Measurements from ENCODE around the gene COX20. TPM values are rescaled to one million over a fixed set of nuclear protein-coding genes. Genes with fewer than 3 reads are reported as not detected.

Gene COX20
- total and polyA plus RNA-seq, 10 of the 15 experiments (the other 5 are each of a cell fraction or from before 2014, with no cell fraction given), result 22.8 to 112 (median 52.7) TPM

DNA sequence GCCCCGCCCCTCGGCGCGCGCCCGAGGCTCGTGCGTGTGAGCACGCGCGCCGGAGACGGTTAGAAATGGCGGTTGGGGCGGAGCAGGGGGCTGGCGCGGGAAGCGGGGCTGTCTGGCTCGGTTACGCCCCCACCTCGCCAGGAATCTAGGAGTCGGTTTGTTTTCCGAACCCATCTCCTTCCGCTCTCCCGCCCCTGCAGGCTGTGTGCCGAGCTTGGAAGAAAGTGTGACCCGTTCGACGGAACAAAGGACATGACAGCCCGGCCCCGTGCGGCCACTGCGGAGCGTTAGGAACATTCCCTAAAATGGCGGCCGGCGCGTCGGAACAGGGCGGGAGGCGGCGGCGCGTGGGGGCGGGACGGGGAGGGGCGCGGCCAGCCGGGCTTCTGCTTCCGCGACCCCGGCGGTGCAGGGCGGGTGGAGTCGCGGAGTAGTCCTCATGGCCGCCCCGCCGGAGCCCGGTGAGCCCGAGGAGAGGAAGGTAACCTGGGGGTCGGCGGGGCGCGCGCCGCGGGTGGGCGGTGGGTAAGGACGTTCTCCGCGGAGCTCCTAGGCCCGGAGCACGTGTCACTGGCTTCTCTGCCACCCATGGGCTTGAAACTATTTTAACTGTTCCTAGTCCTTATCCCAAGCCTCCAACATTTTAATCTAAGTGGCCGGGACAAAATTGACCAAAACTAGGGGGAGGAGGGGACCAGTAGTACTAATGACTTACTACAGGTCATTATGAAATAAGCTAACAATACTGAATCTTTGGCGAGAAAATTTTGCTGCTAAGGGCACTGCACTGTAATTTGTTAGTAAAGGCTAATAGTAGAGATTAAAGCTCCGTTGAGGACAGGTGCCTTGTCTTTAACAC lies at the start of gene COX20 (continued):
- TF ChIP-seq ZNF274 (IDR thresholded peaks at IDR 0.05; ENCODE audit: insufficient read depth, insufficient read length) (no peak), ZNF622 (IDR thresholded peaks at IDR 0.05) (no peak), ZNF592 (IDR thresholded peaks at IDR 0.05) (no peak), IKZF2 (IDR thresholded peaks at IDR 0.05) (peak; percentile 50 to 51; a peak in 3 of 4 replicates), CREB1 (IDR thresholded peaks at IDR 0.05; ENCODE audit: low read depth) (peak; percentile 67; the same call in 1 of the 2 replicates), YY1 (IDR thresholded peaks at IDR 0.05; ENCODE audit: low read depth, low read length) (peak; percentile 94), RFX5 (IDR thresholded peaks at IDR 0.05; ENCODE audit: low read depth, low read length) (peak; percentile 17; the same call in 1 of the 2 replicates), POLR2A (IDR thresholded peaks at IDR 0.05; ENCODE audit: low read depth, low read length) (peak; percentile 91), POLR2AphosphoS5 (IDR thresholded peaks at IDR 0.05; ENCODE audit: low read length) (peak; percentile 89), TAF1 (IDR thresholded peaks at IDR 0.05; ENCODE audit: borderline replicate concordance, low read depth, low read length) (peak; percentile 77), SIN3A (IDR thresholded peaks at IDR 0.05; ENCODE audit: low read depth, low read length) (peak; percentile 87), MTA3 (IDR thresholded peaks at IDR 0.05; ENCODE audit: borderline replicate concordance, low read length) (no peak; the same call in 1 of the 2 replicates), ETV6 (conservative IDR thresholded peaks at IDR 0.05 in 1 of 2, IDR thresholded peaks at IDR 0.05 in 1 of 2; ENCODE audit: borderline replicate concordance in 1 of 2, low read depth in 1 of 2) (no peak), RCOR1 (conservative IDR thresholded peaks at IDR 0.05; ENCODE audit: low read depth, low read length) (peak; percentile 17; the same call in 1 of the 2 replicates), GABPA (IDR thresholded peaks at IDR 0.05; ENCODE audit: low read depth) (no peak), RELA (IDR thresholded peaks at IDR 0.05; ENCODE audit: borderline replicate concordance, partially characterized antibody) (peak; percentile 17), IKZF1 (conservative IDR thresholded peaks at IDR 0.05) (peak; percentile 79), POU2F2 (IDR thresholded peaks at IDR 0.05; ENCODE audit: borderline replicate concordance, low read depth, low read length) (peak; percentile 84; the same call in 2 of the 3 replicates), SP1 (IDR thresholded peaks at IDR 0.05; ENCODE audit: low read depth, low read length) (peak; percentile 54)
- TF ChIP-seq, protein P1, sequence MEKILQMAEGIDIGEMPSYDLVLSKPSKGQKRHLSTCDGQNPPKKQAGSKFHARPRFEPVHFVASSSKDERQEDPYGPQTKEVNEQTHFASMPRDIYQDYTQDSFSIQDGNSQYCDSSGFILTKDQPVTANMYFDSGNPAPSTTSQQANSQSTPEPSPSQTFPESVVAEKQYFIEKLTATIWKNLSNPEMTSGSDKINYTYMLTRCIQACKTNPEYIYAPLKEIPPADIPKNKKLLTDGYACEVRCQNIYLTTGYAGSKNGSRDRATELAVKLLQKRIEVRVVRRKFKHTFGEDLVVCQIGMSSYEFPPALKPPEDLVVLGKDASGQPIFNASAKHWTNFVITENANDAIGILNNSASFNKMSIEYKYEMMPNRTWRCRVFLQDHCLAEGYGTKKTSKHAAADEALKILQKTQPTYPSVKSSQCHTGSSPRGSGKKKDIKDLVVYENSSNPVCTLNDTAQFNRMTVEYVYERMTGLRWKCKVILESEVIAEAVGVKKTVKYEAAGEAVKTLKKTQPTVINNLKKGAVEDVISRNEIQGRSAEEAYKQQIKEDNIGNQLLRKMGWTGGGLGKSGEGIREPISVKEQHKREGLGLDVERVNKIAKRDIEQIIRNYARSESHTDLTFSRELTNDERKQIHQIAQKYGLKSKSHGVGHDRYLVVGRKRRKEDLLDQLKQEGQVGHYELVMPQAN (conservative IDR thresholded peaks at IDR 0.05), result peak; percentile 77
- TF ChIP-seq, protein P2, sequence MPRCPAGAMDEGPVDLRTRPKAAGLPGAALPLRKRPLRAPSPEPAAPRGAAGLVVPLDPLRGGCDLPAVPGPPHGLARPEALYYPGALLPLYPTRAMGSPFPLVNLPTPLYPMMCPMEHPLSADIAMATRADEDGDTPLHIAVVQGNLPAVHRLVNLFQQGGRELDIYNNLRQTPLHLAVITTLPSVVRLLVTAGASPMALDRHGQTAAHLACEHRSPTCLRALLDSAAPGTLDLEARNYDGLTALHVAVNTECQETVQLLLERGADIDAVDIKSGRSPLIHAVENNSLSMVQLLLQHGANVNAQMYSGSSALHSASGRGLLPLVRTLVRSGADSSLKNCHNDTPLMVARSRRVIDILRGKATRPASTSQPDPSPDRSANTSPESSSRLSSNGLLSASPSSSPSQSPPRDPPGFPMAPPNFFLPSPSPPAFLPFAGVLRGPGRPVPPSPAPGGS (IDR thresholded peaks at IDR 0.05; ENCODE audit: borderline replicate concordance, insufficient read depth, low read depth, low read length, poor library complexity, severe bottlenecking), result peak; percentile 50
